HG02588 (cell line): Measurements from ENCODE around the gene AURKB.
"Not testable (repeated sequence)": the region's sequence is repeated elsewhere in the genome, so short reads cannot be mapped to it uniquely, and the experiment has no call there.

ENCODE experiments used
- ATAC-seq: cut with Tn5 transposase; IDR thresholded peaks from one replicate; pipeline ENCODE4 v1.9.1; 2021; ENCODE audit warnings: mild to moderate bottlenecking, moderate library complexity; ENCODE audit not compliant: unreplicated experiment

The AURKB gene

DNA sequence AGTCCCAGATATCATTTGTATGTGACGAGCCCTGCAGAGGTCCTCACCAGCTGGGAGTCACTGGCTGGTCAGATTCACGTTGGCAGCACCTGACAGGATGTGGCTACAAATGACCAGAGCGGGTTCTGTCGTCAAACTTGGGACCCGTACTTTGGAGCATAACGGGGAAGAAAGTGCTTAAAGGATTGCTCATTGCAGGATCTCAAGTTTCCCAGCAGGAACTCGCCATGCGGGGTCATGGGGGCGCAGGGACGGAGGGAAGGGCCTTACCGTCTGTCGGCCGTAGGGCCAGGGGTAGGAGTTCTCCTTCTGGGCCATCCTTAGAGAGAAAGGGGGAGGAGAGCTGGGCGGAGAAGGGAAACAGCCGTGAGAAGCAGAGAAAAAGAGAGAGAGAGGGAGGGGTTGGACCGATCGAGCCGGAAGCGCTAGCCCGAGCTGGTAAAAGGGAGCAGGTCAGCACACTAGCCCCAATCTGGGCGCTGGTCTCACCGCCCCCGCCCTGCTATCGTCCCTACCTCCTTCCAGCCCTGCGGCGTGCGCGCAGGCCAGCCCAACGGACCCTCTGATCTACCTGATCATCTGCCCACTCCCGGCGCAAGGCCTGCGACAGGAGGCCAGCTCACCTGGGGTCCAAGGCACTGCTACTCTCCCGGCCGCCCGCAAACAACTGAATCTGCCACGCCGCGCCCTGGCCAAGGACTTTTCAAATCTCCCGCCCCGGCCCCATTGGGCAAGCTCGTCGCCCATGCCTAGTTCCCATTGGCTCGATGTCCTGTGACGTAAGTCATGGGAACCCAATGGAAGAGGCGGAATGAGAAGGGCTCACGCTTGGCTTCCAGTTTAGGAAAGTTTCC is at the start of gene AURKB:
Gene AURKB, minus strand, starts transcription at position 669 of the 854 bp plus-strand sequence. Its CDS starts 351 bp downstream, at position 318.
- peak; percentile 87 for ATAC-seq

DNA sequence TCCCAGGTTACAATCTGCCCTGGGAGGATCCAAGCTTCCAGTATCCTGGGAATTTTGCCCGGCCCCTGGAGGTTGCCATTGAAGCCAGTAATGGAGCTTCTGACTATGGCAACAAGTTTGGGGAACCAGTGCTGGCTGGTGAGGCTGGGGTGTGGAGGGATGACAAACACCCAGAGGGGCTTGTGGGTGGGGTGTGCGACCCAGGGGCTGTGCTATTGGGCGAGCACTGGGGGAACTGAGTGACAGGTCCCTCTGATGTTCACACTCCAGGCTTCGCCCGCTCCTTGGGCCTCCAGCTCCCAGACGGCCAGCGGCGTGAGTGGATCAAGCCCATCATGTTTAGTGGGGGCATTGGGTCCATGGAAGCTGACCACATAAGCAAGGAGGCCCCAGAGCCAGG is 47.4 kb upstream of the AURKB start:
- ATAC-seq, result no peak

DNA sequence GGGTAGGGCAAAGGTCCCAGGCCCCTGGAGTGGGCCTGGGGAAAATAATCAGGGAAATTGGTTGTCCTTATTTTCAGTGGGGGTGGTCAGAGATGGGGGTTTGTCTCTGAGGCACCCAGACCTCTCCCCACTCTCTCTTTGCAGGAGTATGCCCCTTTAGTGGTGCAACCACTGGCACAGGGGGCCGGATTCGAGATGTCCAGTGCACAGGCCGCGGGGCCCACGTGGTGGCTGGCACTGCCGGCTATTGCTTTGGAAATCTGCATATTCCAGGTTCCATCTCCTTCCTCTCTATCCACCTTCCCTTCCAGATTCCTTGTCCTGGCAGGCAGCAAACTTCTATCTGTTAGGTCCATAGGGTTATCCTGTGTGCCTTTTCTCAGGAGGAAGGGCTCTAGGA is 46.3 kb upstream of the AURKB start:
- ATAC-seq, result no peak

DNA sequence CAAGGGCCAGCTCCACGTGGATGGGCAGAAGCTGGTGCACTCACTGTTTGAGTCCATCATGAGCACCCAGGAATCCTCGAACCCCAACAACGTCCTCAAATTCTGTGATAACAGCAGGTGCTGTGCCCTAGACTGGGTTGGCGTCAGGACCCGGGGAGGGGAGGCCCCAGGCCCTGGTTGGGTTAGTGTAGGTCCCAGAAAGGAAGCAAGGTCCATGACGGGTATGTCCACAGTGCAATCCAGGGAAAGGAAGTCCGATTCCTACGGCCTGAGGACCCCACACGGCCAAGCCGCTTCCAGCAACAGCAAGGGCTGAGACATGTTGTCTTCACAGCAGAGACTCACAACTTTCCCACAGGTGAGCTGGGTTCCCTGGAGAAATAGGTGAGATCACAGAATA is 45.9 kb upstream of the AURKB start:
- ATAC-seq, result no peak

DNA sequence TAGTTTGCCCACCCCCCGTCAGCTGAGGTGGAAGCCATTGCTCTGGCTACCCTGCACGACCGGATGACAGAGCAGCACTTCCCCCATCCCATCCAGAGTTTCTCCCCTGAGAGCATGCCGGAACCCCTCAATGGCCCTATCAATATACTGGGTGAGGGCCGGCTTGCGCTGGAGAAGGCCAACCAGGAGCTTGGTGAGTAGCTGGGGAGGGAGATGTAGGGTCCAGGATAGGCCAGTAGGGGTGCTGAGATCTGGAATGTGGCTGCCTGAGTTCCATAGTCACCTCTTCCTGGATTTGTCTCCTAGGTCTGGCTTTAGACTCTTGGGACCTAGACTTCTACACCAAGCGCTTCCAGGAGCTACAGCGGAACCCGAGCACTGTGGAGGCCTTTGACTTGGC is 45.1 kb upstream of the AURKB start:
- no peak for ATAC-seq

DNA sequence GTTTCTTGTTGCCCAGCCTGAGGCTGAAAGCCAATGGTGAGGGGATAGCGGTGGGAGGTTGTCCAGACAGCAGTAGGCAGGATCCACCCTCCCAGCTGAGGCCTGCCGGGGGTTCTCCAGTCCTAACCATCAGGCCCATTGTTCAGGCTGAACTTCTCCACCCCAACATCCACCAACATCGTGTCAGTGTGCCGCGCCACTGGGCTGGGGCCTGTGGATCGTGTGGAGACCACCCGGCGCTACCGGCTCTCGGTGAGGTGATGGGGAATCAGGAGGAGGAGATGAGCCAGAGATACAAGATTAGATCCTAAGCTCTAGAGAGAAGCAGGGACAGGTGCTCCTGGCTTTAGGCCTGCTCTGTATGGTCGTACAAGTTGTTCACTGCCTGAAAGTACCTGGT is 44.5 kb upstream of the AURKB start:
- no peak for ATAC-seq

DNA sequence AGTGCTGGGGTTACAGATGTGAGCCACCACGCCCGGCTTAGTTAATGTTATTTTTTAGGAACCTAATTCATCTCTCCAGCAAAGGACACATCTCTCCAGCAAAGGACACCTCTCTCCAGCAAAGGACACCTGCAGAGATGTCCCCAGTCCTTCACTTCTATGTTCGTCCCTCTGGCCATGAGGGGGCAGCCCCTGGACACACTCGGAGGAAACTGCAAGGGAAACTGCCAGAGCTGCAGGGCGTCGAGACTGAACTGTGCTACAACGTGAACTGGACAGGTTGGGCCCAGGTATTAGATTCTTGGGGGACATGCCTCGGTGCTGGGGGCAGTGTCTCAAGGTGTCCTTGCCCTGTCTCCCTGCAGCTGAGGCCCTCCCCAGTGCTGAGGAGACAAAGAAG is 43.4 kb upstream of the AURKB start:
- no peak for ATAC-seq

DNA sequence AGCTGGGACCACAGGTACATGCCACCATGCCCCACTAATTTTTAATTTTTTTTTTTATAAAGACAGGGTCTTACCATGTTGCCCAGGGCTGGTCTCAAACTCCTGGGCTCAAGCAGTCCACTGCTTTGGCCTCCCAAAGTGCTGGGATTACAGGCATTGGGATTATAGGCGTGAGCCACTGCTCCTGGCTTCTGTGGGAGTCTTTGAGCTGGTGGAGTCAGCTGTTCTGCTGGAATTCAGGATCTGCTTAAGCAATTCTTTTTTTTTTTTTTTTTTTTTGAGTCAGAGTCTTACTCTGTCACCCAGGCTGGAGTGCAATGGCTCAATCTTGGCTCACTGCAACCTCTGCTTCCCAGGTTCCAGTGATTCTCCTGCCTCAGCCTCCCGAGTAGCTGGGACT is 41.0 kb upstream of the AURKB start:
- ATAC-seq, result not testable (repeated sequence)

DNA sequence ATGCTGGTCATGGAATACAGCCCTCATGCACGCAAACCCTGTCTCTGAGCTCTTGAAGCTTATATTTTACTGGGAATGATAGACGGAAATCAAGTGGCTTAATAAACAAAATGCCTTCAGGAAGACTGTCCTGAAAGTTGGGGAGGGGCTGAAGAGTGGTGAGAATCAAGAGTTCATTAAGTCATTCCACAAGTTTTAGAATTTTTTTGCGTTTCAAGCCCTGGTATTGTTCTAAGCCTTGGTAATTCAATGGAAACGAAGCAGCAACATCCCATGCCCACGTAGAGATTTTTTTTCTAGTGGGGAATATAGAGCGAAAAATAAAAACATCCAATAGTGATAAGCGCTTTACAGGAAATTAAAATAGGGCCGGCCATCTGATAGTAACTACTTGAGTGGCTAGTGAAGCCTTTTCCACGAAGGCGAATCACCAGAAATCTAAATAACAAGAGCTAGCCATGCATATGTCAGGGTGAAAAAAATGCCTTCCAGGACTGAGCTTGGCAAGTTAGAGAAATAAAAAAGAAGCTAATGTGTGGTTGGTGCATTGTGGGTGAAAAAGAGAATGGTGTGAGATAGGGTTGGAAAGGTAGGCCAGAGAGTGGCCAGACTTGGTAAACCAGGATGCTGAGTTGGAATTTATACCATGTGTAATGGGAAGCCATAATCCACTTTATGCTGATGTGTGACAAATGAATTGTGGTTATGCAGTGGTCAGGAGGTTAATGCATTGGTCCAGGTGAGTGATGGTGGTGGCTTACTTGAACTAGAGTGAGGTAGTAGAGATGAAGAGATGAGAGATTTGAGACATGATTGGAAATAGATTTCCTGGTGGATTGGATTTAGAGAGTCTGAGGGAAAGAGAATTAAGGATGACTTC is 39.5 kb upstream of the AURKB start:
- no peak for ATAC-seq

DNA sequence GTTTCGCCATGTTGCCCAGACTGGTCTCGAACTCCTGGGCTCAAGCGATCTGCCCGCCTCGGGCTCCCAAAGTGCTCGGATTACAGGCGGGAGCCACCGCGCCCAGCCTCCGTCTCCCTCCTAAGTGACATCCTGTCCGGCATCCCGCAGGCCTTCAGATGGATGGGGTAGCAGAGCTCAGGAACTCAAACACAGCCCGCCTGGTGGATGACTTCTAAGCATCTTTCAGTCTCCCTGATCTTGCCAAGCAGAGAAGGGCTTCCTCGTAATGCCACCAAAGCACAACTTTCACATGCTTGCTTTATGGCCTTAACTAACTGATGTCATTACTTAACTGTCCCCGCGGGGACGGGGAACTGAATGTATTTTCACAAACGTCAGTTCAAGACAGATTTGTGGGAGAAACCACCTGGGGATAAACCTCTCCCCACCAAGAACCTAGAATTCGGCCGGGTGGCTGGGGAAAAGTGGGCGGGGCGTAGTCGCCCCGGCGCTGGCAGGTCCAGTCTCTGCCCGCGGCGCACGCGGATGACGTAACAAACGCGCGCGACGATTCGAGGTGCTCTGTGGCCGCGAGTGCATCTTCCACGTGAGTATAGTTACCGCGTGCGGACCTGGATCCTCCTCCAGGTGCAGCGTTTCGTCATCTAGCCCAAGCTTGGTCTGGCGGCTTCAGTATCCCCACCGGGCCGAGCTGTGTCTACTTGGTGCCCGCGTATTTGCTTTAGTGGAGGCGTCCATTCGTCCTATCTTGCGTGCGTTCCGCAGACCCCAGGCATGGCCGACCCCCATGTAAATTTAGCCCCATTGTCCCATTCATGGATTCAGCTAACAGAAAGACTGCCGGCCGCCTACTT is 38.6 kb upstream of the AURKB start, which contains the start of gene PFAS:
Gene PFAS, plus strand, starts transcription at position 539 of the 857 bp plus-strand sequence. CDS start 4,649 bp downstream, outside the sequence.
- peak; percentile 48 for ATAC-seq

DNA sequence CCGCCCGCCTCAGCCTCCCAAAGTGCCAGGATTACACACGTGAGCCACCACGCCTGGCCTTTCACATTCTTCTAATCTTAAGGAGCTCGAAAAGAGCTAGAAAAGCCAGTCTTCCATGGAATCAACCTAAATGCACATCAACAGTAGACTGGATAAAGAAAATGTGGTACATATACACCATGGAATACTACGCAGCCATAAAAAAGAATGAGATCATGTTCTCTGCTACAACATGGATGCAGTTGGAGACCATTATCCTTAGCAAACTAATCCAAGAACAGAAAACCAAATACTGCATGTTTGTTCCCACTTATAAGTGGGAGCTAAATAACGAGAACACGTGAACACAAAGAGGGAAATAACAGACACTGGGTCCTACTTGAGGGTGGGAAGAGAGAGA is 34.4 kb upstream of the AURKB start:
- ATAC-seq, result no peak

DNA sequence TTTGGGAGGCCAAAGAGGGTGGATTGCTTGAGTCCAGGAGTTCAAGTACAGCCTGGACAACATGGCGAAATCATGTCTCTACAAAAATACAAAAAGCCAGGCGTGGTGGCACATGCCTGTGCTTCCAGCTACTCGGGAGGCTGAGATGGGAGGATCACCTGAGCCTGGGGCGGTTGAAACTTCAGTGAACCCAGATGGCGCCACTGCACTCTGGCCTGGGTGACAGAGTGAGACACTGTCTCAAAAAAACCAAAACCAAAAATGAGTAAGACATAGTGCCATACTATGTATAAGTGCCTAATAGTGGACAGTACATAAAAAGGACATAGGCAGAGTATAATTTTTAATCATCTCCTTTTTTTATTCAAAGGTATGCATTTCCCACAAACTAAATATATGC is 33.5 kb upstream of the AURKB start:
- no peak for ATAC-seq

DNA sequence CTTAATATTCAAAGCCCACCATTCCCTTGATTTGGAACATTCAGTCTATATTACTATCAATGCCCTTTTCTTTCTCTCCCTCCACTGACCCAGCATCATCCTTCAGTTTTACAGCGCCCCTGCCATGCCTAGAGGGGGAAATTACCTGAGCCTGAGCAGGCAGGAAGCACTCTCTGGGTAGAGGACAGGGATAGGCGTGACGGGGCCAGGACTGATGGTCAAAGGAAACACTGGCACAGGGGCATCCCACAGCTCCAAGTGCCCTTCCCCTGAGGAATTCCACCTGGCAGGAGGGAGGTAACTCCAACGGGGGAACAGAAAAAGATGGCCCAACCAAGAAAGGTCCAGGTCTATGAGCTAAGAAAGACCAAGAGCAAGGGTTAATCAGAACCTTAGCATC is 27.5 kb upstream of the AURKB start:
- ATAC-seq, result no peak

DNA sequence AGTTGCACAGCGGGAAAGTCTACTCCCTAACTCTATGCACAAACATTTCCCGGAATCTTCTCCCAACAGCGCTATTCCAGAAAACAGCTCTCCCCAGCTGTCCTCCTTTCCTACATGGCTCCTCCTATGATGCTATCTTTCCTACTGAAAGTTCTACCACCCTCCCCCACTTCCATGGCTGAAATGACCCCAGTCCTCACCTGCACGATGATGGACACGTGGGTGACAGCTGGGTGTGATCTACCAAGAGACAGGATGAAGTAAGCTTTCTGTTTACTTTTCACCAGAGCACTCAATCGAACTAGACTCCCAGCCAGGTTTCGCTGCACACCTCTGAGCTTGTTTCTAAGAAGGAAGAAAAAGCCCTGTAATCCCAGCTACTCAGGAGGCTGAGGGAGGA is 26.8 kb upstream of the AURKB start:
- no peak for ATAC-seq

DNA sequence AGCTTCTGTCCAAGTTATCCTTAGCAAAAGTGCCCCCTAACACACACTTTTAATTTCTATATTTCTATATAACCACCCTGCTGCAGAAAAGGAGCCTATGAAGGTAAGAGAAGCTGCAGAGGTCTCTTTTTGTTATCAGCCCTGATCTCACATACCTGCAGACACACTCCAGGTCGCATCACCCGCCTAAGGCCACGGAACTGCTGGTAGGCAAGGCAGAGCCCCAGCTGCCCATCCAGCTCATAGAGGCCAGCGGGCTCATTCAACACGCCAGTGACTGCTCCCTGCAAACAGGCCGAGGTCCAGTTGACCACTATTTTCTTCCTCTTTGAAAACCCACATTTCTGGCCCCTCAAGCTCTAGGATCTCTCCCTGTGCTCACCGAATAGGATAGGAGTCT is 25.3 kb upstream of the AURKB start:
- no peak for ATAC-seq

DNA sequence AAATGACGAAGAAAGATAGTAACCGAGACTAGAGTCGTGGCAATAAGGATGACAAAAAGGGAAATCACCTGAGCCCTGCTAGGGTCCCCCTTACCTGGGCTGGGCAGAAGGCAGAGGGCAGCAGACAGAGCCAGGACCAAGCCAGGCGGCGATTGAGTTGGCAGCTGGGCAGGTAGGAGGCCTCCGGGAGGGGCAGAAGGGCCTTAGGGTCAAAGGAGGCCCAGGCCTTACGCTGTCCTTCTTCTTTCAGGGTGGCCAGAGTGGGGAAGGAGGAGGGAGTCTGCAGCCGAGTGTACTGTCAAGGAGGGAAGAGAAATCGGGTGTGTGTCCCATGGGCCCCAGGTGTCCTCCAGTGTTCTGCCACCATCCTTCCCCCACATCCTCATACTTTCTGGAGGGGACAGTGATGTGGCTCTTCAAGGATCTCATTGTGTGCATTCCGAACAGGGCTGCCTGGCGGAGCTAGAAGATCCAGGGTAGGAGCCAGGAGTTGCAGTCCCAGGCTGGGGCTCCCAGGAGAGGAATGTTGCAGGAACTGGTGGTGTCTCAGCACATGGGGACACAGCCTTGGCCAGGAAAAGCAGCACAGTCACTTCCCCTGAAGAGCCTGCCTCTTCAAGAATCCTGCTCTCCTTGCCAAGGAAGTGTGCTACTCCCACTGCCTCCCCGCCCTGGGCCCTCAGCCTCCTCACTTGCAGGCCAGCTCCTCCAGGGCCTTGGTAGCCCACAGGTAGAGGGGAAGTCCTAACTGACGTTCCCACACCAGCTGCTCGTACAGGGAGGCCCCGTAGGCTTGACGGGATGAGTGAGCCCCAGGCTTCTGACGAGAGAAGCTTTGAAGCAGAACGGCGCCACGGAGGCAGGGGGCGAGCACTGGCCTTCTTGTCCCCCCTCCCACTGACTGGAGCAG is 24.2 kb upstream of the AURKB start:
- no peak for ATAC-seq

DNA sequence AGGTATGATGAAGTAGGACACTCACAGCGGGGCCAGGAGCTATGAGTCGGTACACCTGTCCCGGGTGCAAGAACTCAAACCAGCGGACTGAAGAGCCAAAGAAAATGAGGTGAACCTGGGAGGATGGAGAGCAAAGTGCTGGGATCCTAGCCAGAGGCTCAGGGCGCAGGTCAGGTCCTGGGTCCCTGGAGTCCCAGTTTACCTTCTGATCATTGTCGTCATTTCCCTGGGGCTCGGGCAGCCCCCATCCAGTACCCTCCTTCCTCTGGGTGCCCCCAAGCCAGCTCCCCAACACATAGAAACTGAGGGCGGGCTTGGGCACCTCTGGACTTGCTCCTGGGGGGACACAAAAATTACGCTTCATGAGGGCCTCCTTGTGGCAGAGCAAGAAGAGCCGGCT is 21.3 kb upstream of the AURKB start:
- ATAC-seq, result no peak

DNA sequence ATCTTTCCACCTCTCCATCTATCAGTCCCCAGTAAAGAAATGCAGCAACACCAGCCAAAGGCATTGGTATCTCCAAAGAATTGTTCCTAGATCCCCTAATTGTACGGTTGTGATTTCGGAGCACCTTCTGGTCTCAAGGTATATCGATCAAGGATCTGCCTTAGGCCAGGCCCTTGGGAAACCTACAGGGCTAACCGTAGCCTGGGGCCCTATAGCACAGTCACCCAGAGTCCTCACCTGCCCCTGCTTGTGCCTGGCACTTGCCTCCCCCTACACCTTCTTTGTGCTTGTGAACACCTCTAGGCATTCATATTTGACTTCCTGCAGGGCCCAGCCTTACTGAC is 16.8 kb upstream of the AURKB start:
- ATAC-seq, result no peak

DNA sequence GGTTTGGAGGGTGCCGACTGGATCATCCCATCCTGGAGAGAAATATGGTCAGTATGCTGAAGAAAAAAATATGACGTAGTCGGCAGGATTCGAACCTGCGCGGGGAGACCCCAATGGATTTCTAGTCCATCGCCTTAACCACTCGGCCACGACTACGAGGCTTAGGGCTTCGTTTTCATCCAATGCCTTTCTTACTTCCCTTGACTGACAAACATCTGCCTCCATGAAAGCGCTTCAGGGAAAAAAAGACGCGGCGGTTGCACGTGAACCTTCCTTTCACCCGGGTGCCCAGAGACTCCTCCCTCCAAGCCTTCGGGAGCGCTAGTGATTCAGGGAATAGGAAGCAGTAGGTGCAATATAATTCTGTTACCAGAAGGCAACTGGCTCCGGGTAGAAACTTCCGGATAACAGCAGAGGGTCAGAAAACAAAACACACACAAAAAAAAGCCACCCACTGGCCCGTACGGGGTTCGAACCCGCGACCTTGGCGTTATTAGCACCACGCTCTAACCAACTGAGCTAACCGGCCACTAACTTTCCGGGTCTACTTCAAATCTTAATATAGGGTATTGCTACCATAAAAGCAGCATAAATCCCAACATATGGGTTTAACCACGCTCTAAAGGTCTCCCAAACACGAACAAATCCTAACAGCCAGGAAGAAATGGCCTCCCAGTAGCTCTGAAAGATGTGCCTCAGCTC is 16.3 kb upstream of the AURKB start:
- no peak for ATAC-seq
